Testis (tissue), 2 donors: ENCODE data around the gene GFRA1.

Source experiments
- POLR2A ChIP-seq: fragments of 450-650 bp; IDR thresholded peaks from one replicate; pipeline ENCODE4 v1.6.1; 2017; ENCODE audit warnings: antibody characterized with exemption, mild to moderate bottlenecking, moderate library complexity
- TF ChIP-seq, protein P1 (sequence below), 3 experiments: fragments of 450-650 bp in 2 of 3; fragments of 200-600 bp in 1 of 3; sonication (generic) in 1 of 3; IDR thresholded peaks; one replicate each; pipeline ENCODE4 v1.5.1; 2016 to 2019; ENCODE audit warnings: antibody characterized with exemption in 3 of 3, mild to moderate bottlenecking in 2 of 3, moderate library complexity in 1 of 3

- TF ChIP-seq, protein P1, sequence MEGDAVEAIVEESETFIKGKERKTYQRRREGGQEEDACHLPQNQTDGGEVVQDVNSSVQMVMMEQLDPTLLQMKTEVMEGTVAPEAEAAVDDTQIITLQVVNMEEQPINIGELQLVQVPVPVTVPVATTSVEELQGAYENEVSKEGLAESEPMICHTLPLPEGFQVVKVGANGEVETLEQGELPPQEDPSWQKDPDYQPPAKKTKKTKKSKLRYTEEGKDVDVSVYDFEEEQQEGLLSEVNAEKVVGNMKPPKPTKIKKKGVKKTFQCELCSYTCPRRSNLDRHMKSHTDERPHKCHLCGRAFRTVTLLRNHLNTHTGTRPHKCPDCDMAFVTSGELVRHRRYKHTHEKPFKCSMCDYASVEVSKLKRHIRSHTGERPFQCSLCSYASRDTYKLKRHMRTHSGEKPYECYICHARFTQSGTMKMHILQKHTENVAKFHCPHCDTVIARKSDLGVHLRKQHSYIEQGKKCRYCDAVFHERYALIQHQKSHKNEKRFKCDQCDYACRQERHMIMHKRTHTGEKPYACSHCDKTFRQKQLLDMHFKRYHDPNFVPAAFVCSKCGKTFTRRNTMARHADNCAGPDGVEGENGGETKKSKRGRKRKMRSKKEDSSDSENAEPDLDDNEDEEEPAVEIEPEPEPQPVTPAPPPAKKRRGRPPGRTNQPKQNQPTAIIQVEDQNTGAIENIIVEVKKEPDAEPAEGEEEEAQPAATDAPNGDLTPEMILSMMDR (IDR thresholded peaks at IDR 0.05) = no peak
- no peak for TF ChIP-seq POLR2A
Measured at GRCh38 chr10:116014871-116015582, 258.0 kb downstream of the GFRA1 start.
